Endothelial cell of umbilical vein (primary cell): ENCODE measurements around the gene HP. TPM values are rescaled to one million over a fixed set of nuclear protein-coding genes. Genes with fewer than 3 reads are reported as not detected.

Source experiments
- BruUV-seq: library from RNA; stranded (reverse); fragments of 400-500 nt; replicated peaks from 2 replicates; lab custom pipeline; 2021; lab: Mats Ljungman, UMichigan
- CTCF ChIA-PET: fragments of 300-600, 350-600 bp; sonication (Branson Sonifier 250); formaldehyde crosslinking; loops from one replicate; lab custom pipeline; 2021; ENCODE audit warnings: antibody characterized with exemption, inconsistent platforms; lab: Charles Lee
- POLR2A ChIA-PET: fragments of 300-600, 350-600 bp; sonication (Branson Sonifier 250); formaldehyde crosslinking; loops from one replicate; lab custom pipeline; 2021; ENCODE audit warnings: antibody characterized with exemption, inconsistent platforms; lab: Charles Lee
- DNase-seq: peaks from one replicate; pipeline ENCODE4 v3.0.0-alpha.2; 2011; ENCODE audit warnings: low read depth, low spot score
- FAIRE-seq: peaks from 2 replicates; lab custom pipeline; 2011; peaks lifted over from hg19 to GRCh38; lab: Jason Lieb, UNC
- H2AFZ ChIP-seq: 2 replicates; pipeline ENCODE4 v1.6.0; 2012; ENCODE audit warnings: low read depth, low read length, control low read depth, inconsistent platforms
- H3K27ac ChIP-seq: 2 replicates; pipeline ENCODE4 v1.5.1; 2011; ENCODE audit warnings: low read depth, mild to moderate bottlenecking, control low read depth, low read length, moderate library complexity; ENCODE audit not compliant: insufficient read depth
- H3K27me3 ChIP-seq, 2 experiments: 2 replicates each; pipeline versions ENCODE4 v1.6.0 to v1.6.1; 2011; ENCODE audit warnings: low read length in 2 of 2, mixed read lengths in 1 of 2; ENCODE audit not compliant: control insufficient read depth in 2 of 2, insufficient read depth in 2 of 2
- H3K36me3 ChIP-seq, 2 experiments: 2 replicates in 1 of 2; 3 replicates in 1 of 2; pipeline ENCODE4 v1.5.1; 2011; ENCODE audit warnings: low read length in 2 of 2, mild to moderate bottlenecking in 1 of 2, moderate library complexity in 1 of 2; ENCODE audit not compliant: control insufficient read depth in 2 of 2, insufficient read depth in 2 of 2; ENCODE audit errors: extremely low read depth in 1 of 2
- H3K4me1 ChIP-seq: 3 replicates; pipeline ENCODE4 v1.5.1; 2011; ENCODE audit warnings: mild to moderate bottlenecking, low read length; ENCODE audit not compliant: control insufficient read depth, insufficient read depth; ENCODE audit errors: extremely low read depth
- H3K4me2 ChIP-seq: 2 replicates; pipeline ENCODE4 v1.6.1; 2011; ENCODE audit warnings: low read length, control low read depth, mixed read lengths; ENCODE audit not compliant: insufficient read depth
- H3K4me3 ChIP-seq, 3 experiments: fragments of 200-600 bp in 1 of 3; sonication (generic), shearing (Covaris generic) in 1 of 3; replicated peaks in 1 of 3; 2 replicates each; pipeline ENCODE4 v1.5.1; 2011 to 2016; ENCODE audit warnings: control low read depth in 3 of 3, low read length in 3 of 3, mild to moderate bottlenecking in 2 of 3, inconsistent platforms in 1 of 3, low read depth in 1 of 3, moderate library complexity in 1 of 3; ENCODE audit not compliant: insufficient read depth in 1 of 3
- H3K79me2 ChIP-seq: 2 replicates; pipeline ENCODE4 v1.6.0; 2012; ENCODE audit warnings: low read length, inconsistent platforms; ENCODE audit not compliant: control insufficient read depth, insufficient read depth
- H3K9ac ChIP-seq: replicated peaks from 2 replicates; pipeline ENCODE3; 2011; ENCODE audit warnings: low read length, control low read depth; ENCODE audit not compliant: insufficient read depth; ENCODE audit errors: extremely low read depth
- H3K9me1 ChIP-seq: replicated peaks from 3 replicates; pipeline ENCODE4 v1.6.0; 2011; ENCODE audit warnings: mild to moderate bottlenecking, low read length; ENCODE audit not compliant: control insufficient read depth, insufficient read depth; ENCODE audit errors: extremely low read depth
- H3K9me3 ChIP-seq: replicated peaks from 2 replicates; pipeline ENCODE4 v1.5.1; 2012; ENCODE audit warnings: low read length, inconsistent platforms; ENCODE audit not compliant: control insufficient read depth, insufficient read depth
- H4K20me1 ChIP-seq: replicated peaks from 2 replicates; pipeline ENCODE3; 2011; ENCODE audit warnings: mild to moderate bottlenecking, low read length; ENCODE audit not compliant: control insufficient read depth, insufficient read depth; ENCODE audit errors: extremely low read depth
- EZH2 ChIP-seq: IDR thresholded peaks from 2 replicates; pipeline ENCODE4 v1.6.1; 2012; ENCODE audit warnings: borderline replicate concordance, low read depth, mild to moderate bottlenecking, moderate library complexity, low read length, inconsistent platforms; ENCODE audit not compliant: severe bottlenecking
- FOS ChIP-seq: IDR thresholded peaks from 2 replicates; pipeline ENCODE4 v1.6.1; 2011; ENCODE audit warnings: mild to moderate bottlenecking, low read length, moderate library complexity, borderline replicate concordance; ENCODE audit not compliant: insufficient read depth
- GATA2 ChIP-seq: IDR thresholded peaks from 2 replicates; pipeline ENCODE4 v1.7.0; 2011; ENCODE audit warnings: low read depth, mild to moderate bottlenecking, moderate library complexity, mixed read lengths, low read length; ENCODE audit not compliant: insufficient read length, insufficient read depth
- JUN ChIP-seq: IDR thresholded peaks from 2 replicates; pipeline ENCODE4 v1.6.1; 2011; ENCODE audit warnings: borderline replicate concordance, low read depth; ENCODE audit not compliant: insufficient read length, insufficient read depth
- MYC ChIP-seq: IDR thresholded peaks from one replicate; pipeline ENCODE4 v1.6.1; 2011; ENCODE audit warnings: mild to moderate bottlenecking, low read depth, low read length
- POLR2A ChIP-seq: IDR thresholded peaks from 2 replicates; pipeline ENCODE4 v1.6.1; 2012; ENCODE audit warnings: low read depth, mild to moderate bottlenecking, control low read depth, low read length
- POLR2AphosphoS5 ChIP-seq: IDR thresholded peaks from 2 replicates; pipeline ENCODE4 v1.6.1; 2012; ENCODE audit warnings: low read depth, mild to moderate bottlenecking, control low read depth, low read length, moderate library complexity; ENCODE audit not compliant: insufficient read depth
- dilution Hi-C: fragments of 300-500 bp; cut with MboI; formaldehyde crosslinking; loops from one replicate; pipeline ENCODE4 v1.15.0; 2019; ENCODE audit warnings: low sequenced_read_pairs; ENCODE audit not compliant: extremely low pct_ligation_motif_present
- intact Hi-C: fragments of 100-400 bp; cut with micrococcal nuclease; formaldehyde crosslinking; loops from one replicate; pipeline ENCODE4 v1.10.0; 2022
- polyA plus RNA-seq, 4 experiments: library from polyadenylated mRNA; depleted of rRNA in 3 of 4; stranded (reverse) in 3 of 4; unstranded in 1 of 4; fragments of >200 nt; gene quantifications; 2 replicates each; pipeline versions ENCODE4 v1.2.1 to v1.2.3, GENCODE V29; 2011 to 2012; ENCODE audit warnings: missing spikeins in 1 of 4
- total RNA-seq: library from RNA; stranded (reverse); gene quantifications from 2 replicates; pipeline ENCODE4 v1.2.3, GENCODE V29; 2021
- TF ChIP-seq, protein P1 (sequence below): IDR thresholded peaks from 2 replicates; pipeline ENCODE4 v1.6.1; 2011; ENCODE audit not compliant: insufficient read depth, insufficient read length
- TF ChIP-seq, protein P2 (sequence below), 2 donors: IDR thresholded peaks; 1 replicate in 1 of 2; 2 replicates in 1 of 2; pipeline ENCODE4 v1.5.1; 2011; ENCODE audit warnings: low read length in 2 of 2, mild to moderate bottlenecking in 2 of 2, moderate library complexity in 2 of 2, control low read depth in 1 of 2, inconsistent platforms in 1 of 2, low read depth in 1 of 2; ENCODE audit not compliant: insufficient read depth in 1 of 2; ENCODE audit errors: extremely low read depth in 1 of 2

HP gene
- total and polyA plus RNA-seq, 2 donors (not counting 3 experiments of a cell fraction or from before 2014, with no cell fraction given): not detected

- FAIRE-seq (no peak), DNase-seq (no peak)
- no peak overlapping the region for H2AFZ ChIP-seq
- H3K4me2 ChIP-seq: no peak overlapping the region
- no peak overlapping the region for H3K9ac ChIP-seq
- BruUV-seq: no TSS peak
- no peaks in the 10 kb centered on the region for H3K4me1 ChIP-seq
- intact Hi-C loops: loop anchor here (10.0 kb wide), 1 partner anchor 1890 kb away; no protein-coding TSS in a partner anchor
- H3K79me2 ChIP-seq: no peaks in the 10 kb centered on the region
- H3K27ac ChIP-seq: no peak overlapping the region
- POLR2A ChIA-PET: no interaction called here
- H3K36me3 ChIP-seq: no peaks in the 10 kb centered on the region
- H3K4me3 ChIP-seq: no peak overlapping the region
- CTCF ChIA-PET: no interaction called here
- peaks cover 0 to 1% of the 10 kb centered on the region in 2 experiments for H3K27me3 ChIP-seq
- no peak for TF ChIP-seq JUN
- no peak for TF ChIP-seq FOS
- TF ChIP-seq GATA2: no peak
- no peak for TF ChIP-seq MYC
- TF ChIP-seq, protein P1, sequence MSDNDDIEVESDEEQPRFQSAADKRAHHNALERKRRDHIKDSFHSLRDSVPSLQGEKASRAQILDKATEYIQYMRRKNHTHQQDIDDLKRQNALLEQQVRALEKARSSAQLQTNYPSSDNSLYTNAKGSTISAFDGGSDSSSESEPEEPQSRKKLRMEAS: no peak
- TF ChIP-seq POLR2A: no peak
- TF ChIP-seq, protein P2, sequence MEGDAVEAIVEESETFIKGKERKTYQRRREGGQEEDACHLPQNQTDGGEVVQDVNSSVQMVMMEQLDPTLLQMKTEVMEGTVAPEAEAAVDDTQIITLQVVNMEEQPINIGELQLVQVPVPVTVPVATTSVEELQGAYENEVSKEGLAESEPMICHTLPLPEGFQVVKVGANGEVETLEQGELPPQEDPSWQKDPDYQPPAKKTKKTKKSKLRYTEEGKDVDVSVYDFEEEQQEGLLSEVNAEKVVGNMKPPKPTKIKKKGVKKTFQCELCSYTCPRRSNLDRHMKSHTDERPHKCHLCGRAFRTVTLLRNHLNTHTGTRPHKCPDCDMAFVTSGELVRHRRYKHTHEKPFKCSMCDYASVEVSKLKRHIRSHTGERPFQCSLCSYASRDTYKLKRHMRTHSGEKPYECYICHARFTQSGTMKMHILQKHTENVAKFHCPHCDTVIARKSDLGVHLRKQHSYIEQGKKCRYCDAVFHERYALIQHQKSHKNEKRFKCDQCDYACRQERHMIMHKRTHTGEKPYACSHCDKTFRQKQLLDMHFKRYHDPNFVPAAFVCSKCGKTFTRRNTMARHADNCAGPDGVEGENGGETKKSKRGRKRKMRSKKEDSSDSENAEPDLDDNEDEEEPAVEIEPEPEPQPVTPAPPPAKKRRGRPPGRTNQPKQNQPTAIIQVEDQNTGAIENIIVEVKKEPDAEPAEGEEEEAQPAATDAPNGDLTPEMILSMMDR (IDR thresholded peaks at IDR 0.05; ENCODE audit: extremely low read depth in 1 of 2, insufficient read depth in 1 of 2, low read depth in 1 of 2, low read length in 2 of 2): no peak
- TF ChIP-seq POLR2AphosphoS5: no peak
- TF ChIP-seq EZH2: no peak
- dilution Hi-C loops: no loop called here
- no peaks in the 10 kb centered on the region for H4K20me1 ChIP-seq
- no peaks in the 10 kb centered on the region for H3K9me1 ChIP-seq
- H3K9me3 ChIP-seq: no peaks in the 10 kb centered on the region
Observed at GRCh38 chr16:72064361-72064894, 10.1 kb downstream of the HP start.
